HCT116 (cell line): ENCODE measurements around the gene UCN3. TPM values are rescaled to one million over a fixed set of nuclear protein-coding genes. Genes with fewer than 3 reads are reported as not detected.

Experiments used
- ATAC-seq: fragments of 200-7000 bp; cut with Tn5 transposase; 2 replicates; pipeline ENCODE4 v1.9.1; 2020; ENCODE audit warnings: mild to moderate bottlenecking, moderate library complexity
- BruUV-seq: library from RNA; stranded (reverse); fragments of 400-500 nt; replicated peaks from 2 replicates; lab custom pipeline; 2021; lab: Mats Ljungman, UMichigan
- CTCF ChIA-PET: fragments of 300-600 bp; sonication (Branson Sonifier 250); formaldehyde crosslinking; loops from one replicate; lab custom pipeline; 2021; ENCODE audit warnings: antibody characterized with exemption; lab: Charles Lee
- POLR2A ChIA-PET: fragments of 300-600, 350-600 bp; sonication (Branson Sonifier 250); formaldehyde crosslinking; loops from one replicate; lab custom pipeline; 2021; ENCODE audit warnings: antibody characterized with exemption; lab: Charles Lee
- RAD21 ChIA-PET, 2 experiments: fragments of 300-600 bp; sonication (Branson Sonifier 250); formaldehyde crosslinking; loops; one replicate each; lab custom pipeline; 2023; ENCODE audit warnings: low total read pairs in 2 of 2; ENCODE audit not compliant: uncharacterized antibody in 2 of 2, unreplicated experiment in 2 of 2, low non-redundant PET in 1 of 2; lab: Charles Lee
- DNase-seq: peaks from one replicate; pipeline ENCODE4 v3.0.0-alpha.2; 2010; ENCODE audit warnings: low read depth, low spot score
- H2AFZ ChIP-seq: fragments of 200-600 bp; shearing (Covaris generic), sonication (generic); 2 replicates; pipeline ENCODE4 v1.6.1; 2017; ENCODE audit warnings: low read depth, mixed run types, mixed read lengths, antibody characterized with exemption, low read length; ENCODE audit not compliant: poor library complexity, severe bottlenecking
- H3K27ac ChIP-seq: 2 replicates; pipeline ENCODE4 v1.5.1; 2012; ENCODE audit warnings: low read depth, low read length
- H3K27me3 ChIP-seq: fragments of 200-600 bp; sonication (generic); 2 replicates; pipeline ENCODE4 v1.6.1; 2016; ENCODE audit warnings: mixed run types, low read length, mixed read lengths; ENCODE audit not compliant: insufficient read depth
- H3K36me3 ChIP-seq, 2 experiments: fragments of 200-500 bp in 1 of 2; fragments of 200-600 bp in 1 of 2; sonication (Bioruptor generic) in 1 of 2; sonication (generic) in 1 of 2; 2 replicates each; pipeline versions ENCODE4 v1.5.1 to v1.6.1; 2014 to 2016; ENCODE audit warnings: low read length in 2 of 2, inconsistent platforms in 1 of 2, mixed read lengths in 1 of 2, mixed run types in 1 of 2; ENCODE audit not compliant: insufficient read depth in 2 of 2, control insufficient read depth in 1 of 2
- H3K4me1 ChIP-seq, 2 experiments: fragments of 200-600 bp in 1 of 2; sonication (generic) in 1 of 2; 2 replicates each; pipeline versions ENCODE4 v1.5.1 to v1.6.1; 2012 to 2017; ENCODE audit warnings: low read length in 2 of 2, inconsistent platforms in 1 of 2, mild to moderate bottlenecking in 1 of 2, mixed read lengths in 1 of 2, mixed run types in 1 of 2, moderate library complexity in 1 of 2; ENCODE audit not compliant: insufficient read depth in 2 of 2, control insufficient read depth in 1 of 2
- H3K4me2 ChIP-seq: fragments of 200-600 bp; sonication (generic); 2 replicates; pipeline ENCODE4 v1.6.1; 2017; ENCODE audit warnings: mixed run types, low read length, mixed read lengths
- H3K4me3 ChIP-seq, 2 experiments: fragments of 200-600 bp in 1 of 2; sonication (generic) in 1 of 2; replicated peaks in 1 of 2; 2 replicates each; pipeline ENCODE4 v1.5.1; 2011 to 2016; ENCODE audit warnings: low read length in 2 of 2, control low read depth in 1 of 2, low read depth in 1 of 2, mild to moderate bottlenecking in 1 of 2, mixed read lengths in 1 of 2, mixed run types in 1 of 2
- H3K79me2 ChIP-seq: fragments of 200-600 bp; sonication (generic); 2 replicates; pipeline ENCODE4 v1.6.1; 2017; ENCODE audit warnings: mild to moderate bottlenecking, mixed run types, low read length, moderate library complexity, mixed read lengths; ENCODE audit not compliant: insufficient read depth
- H3K9ac ChIP-seq: fragments of 200-600 bp; sonication (generic); 2 replicates; pipeline ENCODE4 v1.6.1; 2016; ENCODE audit warnings: low read length, mixed read lengths
- H3K9me2 ChIP-seq: fragments of 200-600 bp; sonication (generic), shearing (Covaris generic); 2 replicates; pipeline ENCODE4 v1.6.1; 2017; ENCODE audit warnings: mixed run types, mild to moderate bottlenecking, moderate library complexity; ENCODE audit not compliant: insufficient read depth
- H3K9me3 ChIP-seq, 2 experiments: fragments of 200-500 bp in 1 of 2; fragments of 200-600 bp in 1 of 2; sonication (Bioruptor generic) in 1 of 2; sonication (generic) in 1 of 2; 2 replicates each; pipeline ENCODE4 v1.6.1; 2014 to 2017; ENCODE audit warnings: low read length in 2 of 2, mixed read lengths in 2 of 2, inconsistent platforms in 1 of 2, low read depth in 1 of 2, mild to moderate bottlenecking in 1 of 2, mixed run types in 1 of 2, moderate library complexity in 1 of 2; ENCODE audit not compliant: control insufficient read depth in 1 of 2, insufficient read depth in 1 of 2
- H4K20me1 ChIP-seq: fragments of 200-600 bp; sonication (generic), shearing (Covaris generic); 2 replicates; pipeline ENCODE4 v1.6.1; 2017; ENCODE audit warnings: mixed run types, mild to moderate bottlenecking, moderate library complexity; ENCODE audit not compliant: insufficient read depth
- CBX3 ChIP-seq: IDR thresholded peaks from 2 replicates; pipeline ENCODE4 v1.6.1; 2012; ENCODE audit warnings: low read depth
- EGR1 ChIP-seq: IDR thresholded peaks from 2 replicates; pipeline ENCODE4 v1.6.1; 2012; ENCODE audit warnings: low read depth
- ELF1 ChIP-seq: IDR thresholded peaks from 2 replicates; pipeline ENCODE4 v1.6.1; 2012; ENCODE audit warnings: low read depth, borderline replicate concordance
- EZH2phosphoT487 ChIP-seq: fragments of 200-600 bp; IDR thresholded peaks from 2 replicates; pipeline ENCODE4 v1.6.1; 2018; ENCODE audit warnings: antibody characterized with exemption, borderline replicate concordance
- FOSL1 ChIP-seq: IDR thresholded peaks from 2 replicates; pipeline ENCODE4 v1.6.1; 2012; ENCODE audit warnings: low read depth
- JUND ChIP-seq: IDR thresholded peaks from 2 replicates; pipeline ENCODE4 v1.6.1; 2012
- POLR2A ChIP-seq: IDR thresholded peaks from 2 replicates; pipeline ENCODE4 v1.7.0; 2011; ENCODE audit warnings: borderline replicate concordance; ENCODE audit not compliant: insufficient read depth, insufficient read length; ENCODE audit errors: extremely low read depth
- SRF ChIP-seq: IDR thresholded peaks from 2 replicates; pipeline ENCODE4 v1.6.1; 2012; ENCODE audit warnings: low read depth
- TCF7L2 ChIP-seq: IDR thresholded peaks from 2 replicates; pipeline ENCODE4 v1.7.0; 2011; ENCODE audit warnings: borderline replicate concordance, inconsistent platforms; ENCODE audit not compliant: insufficient read depth, insufficient read length; ENCODE audit errors: extremely low read depth
- YY1 ChIP-seq: IDR thresholded peaks from 2 replicates; pipeline ENCODE4 v1.6.1; 2011; ENCODE audit warnings: low read length, low read depth, moderate library complexity, mild to moderate bottlenecking; ENCODE audit not compliant: insufficient replicate concordance; ENCODE audit errors: extremely low read depth
- ZFX ChIP-seq: fragments of 450-650 bp; IDR thresholded peaks from 2 replicates; pipeline ENCODE4 v1.6.1; 2017
- intact Hi-C: fragments of 100-400 bp; cut with micrococcal nuclease; formaldehyde crosslinking; loops from 2 replicates; pipeline ENCODE4 v1.10.0; 2022
- total RNA-seq: library from RNA; stranded (reverse); gene quantifications from one replicate; pipeline ENCODE4 v1.2.1, GENCODE V29; 2021; ENCODE audit not compliant: unreplicated experiment
- TF ChIP-seq, protein P1 (sequence below): IDR thresholded peaks from 2 replicates; pipeline ENCODE4 v1.6.1; 2012

Gene UCN3
- total RNA-seq, 1 experiment from 2014 or later, result not detected

DNA sequence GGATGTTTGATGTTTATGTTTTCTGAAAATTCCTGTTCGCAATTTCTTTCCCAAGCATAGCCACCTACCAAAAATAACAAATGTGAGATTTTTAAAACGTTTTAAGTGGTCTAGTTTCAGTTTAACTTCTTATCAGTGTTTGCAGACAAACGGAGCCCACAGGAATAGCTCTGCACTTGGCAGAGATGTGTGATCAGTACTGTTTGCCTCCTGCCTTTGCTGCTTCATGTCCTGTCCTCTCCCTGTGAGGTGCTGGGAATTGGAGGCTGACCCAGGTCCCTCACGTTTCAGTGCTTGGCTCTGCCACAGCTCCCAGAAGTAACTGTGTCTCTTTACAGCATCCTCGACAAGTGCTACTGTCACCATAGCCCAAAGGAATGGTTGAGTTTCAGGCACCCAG, 1.2 kb downstream of the UCN3 start:
- H2AFZ ChIP-seq, result no peak overlapping the region
- intact Hi-C loops, result no loop called here
- RAD21 ChIA-PET, result no interaction called here
- H3K27me3 ChIP-seq, result peaks cover 48% of the 10 kb centered on the region
- H3K79me2 ChIP-seq, result no peaks in the 10 kb centered on the region
- H3K9ac ChIP-seq, result no peak overlapping the region
- no peaks in the 10 kb centered on the region for H3K9me2 ChIP-seq
- POLR2A ChIA-PET, result no interaction called here
- no peak for ATAC-seq
- no peak for TF ChIP-seq ELF1
- no peak for TF ChIP-seq CBX3
- no peak for TF ChIP-seq JUND
- no peak for TF ChIP-seq YY1
- no peak for TF ChIP-seq EZH2phosphoT487
- no peak for TF ChIP-seq EGR1
- no peak for TF ChIP-seq POLR2A
- TF ChIP-seq ZFX, result no peak
- TF ChIP-seq, protein P1, sequence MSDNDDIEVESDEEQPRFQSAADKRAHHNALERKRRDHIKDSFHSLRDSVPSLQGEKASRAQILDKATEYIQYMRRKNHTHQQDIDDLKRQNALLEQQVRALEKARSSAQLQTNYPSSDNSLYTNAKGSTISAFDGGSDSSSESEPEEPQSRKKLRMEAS, result no peak
- CTCF ChIA-PET, result no interaction called here
- peaks cover 0 to 7% of the 10 kb centered on the region in 2 experiments; a peak in 1 of 4 replicates for H3K9me3 ChIP-seq
- no peaks in the 10 kb centered on the region for H4K20me1 ChIP-seq
- BruUV-seq, result no TSS peak
- H3K4me1 ChIP-seq, result no peaks in the 10 kb centered on the region
- H3K36me3 ChIP-seq, result no peaks in the 10 kb centered on the region
- no peak overlapping the region for H3K4me3 ChIP-seq
- DNase-seq, result no peak
- no peak overlapping the region for H3K4me2 ChIP-seq
- no peak overlapping the region for H3K27ac ChIP-seq

DNA sequence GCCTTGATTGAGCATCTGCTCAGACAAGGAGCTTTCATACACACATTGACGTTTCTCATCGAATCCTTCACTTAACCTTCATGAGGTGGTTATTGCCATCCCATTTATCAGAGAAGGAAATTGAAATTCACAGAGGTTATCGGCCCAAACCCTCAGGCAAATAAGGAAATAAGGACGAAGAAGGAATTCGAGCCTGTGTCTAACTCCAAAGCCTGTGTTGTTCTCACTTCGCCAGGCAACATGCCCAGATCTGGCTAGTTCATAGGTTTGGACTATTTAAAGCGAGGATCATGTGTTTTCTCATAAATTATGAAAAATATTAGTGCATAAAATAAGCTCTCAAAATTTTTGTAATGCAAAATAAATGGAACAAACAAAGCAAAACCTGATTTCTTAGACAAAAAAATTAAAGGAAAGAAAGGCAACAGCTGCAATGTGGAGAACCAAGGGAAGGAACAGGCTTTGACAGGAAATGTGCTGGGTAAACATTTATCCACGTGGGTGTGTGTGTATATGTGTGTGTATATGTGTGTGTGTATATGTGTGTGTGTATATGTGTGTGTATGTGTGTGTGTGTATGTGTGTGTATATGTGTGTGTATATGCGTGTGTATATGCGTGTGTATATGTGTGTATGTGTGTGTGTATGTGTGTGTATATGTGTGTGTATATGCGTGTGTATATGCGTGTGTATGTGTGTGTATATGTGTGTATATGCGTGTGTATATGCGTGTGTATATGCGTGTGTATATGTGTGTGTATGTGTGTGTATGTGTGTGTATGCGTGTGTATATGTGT, 4.8 kb downstream of the UCN3 start:
- TF ChIP-seq EZH2phosphoT487, result no peak
- no peak for TF ChIP-seq SRF
- no peak for TF ChIP-seq TCF7L2
- TF ChIP-seq ZFX, result no peak
- TF ChIP-seq FOSL1, result no peak
- TF ChIP-seq CBX3, result no peak
- Histone ChIP-seq H3K4me3 (no peak overlapping the region), H3K9me2 (no peaks in the 10 kb centered on the region), H3K36me3 (no peaks in the 10 kb centered on the region), H3K4me1 (no peaks in the 10 kb centered on the region), H3K79me2 (no peaks in the 10 kb centered on the region), H2AFZ (no peak overlapping the region), H3K27ac (no peak overlapping the region), H3K4me2 (no peak overlapping the region), H4K20me1 (no peaks in the 10 kb centered on the region), H3K9me3 (peaks cover 0 to 8% of the 10 kb centered on the region in 2 experiments; a peak in 1 of 4 replicates), H3K9ac (no peak overlapping the region), H3K27me3 (peaks cover 30% of the 10 kb centered on the region)
- POLR2A ChIA-PET, result no interaction called here
- intact Hi-C loops, result no loop called here
- DNase-seq (no peak), ATAC-seq (no peak)
- no TSS peak for BruUV-seq
- CTCF ChIA-PET, result no interaction called here
- RAD21 ChIA-PET, result no interaction called here
